GM19238 (cell line): ENCODE measurements around the gene FASTK.

Experiments
- DNase-seq: peaks from one replicate; pipeline ENCODE4 v3.0.0; 2011; ENCODE audit warnings: low spot score; ENCODE audit not compliant: insufficient read length

FASTK gene

DNA sequence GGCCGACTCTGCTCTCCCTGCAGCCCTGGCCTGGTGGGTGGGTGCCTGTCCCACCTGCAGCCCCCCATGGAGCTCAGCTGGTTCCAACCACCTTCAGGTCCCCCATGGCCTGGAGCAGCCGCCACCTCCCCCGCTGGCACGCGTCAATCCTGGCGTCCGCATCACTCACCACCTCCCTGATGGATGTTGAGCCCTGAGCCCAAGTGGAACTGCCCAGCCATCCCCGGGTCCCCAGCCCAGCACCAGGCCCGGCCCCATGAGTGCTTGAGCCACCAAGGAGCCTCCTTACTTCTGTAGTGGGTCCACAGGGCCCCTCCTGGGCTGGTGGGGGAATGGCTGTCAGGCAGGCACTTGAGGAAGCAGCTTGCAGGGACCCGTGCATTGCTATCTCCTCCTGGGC is 20.3 kb upstream of the FASTK start:
- no peak for DNase-seq

GRCh38 chr7:151099486-151100211 is 19.0 kb upstream of the FASTK start:
- no peak for DNase-seq

DNA sequence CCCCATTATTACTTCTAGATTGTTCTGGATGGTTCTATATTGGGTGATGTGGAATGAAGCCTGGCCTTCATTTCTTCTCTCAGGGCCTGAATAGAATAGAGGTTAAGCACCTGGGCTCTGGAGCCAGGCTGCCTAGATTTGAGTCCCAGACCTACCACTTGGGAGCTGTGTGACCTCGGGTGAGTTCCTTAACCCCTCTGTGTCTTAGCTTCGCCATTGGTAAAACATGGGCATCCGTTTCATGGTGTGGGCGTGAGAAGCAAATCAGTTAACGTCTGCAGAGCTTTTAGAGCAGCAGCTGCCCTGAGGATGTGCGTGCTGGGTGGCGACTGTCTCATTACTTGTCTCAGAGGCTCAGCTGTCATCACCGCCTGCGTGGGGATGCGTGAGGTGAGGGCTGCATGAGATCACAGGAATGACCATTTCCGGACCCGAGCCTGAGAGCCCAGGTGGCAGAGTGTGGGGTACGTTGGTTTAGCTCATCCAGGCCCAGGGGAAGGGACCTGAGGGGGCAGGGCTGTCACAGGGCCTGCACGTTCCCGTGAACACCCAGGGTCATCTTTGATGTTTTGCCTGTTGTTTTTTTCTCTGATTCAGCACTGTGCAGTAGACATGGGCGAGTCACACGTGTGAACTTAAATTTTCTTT is 15.3 kb upstream of the FASTK start:
- DNase-seq = no peak

DNA sequence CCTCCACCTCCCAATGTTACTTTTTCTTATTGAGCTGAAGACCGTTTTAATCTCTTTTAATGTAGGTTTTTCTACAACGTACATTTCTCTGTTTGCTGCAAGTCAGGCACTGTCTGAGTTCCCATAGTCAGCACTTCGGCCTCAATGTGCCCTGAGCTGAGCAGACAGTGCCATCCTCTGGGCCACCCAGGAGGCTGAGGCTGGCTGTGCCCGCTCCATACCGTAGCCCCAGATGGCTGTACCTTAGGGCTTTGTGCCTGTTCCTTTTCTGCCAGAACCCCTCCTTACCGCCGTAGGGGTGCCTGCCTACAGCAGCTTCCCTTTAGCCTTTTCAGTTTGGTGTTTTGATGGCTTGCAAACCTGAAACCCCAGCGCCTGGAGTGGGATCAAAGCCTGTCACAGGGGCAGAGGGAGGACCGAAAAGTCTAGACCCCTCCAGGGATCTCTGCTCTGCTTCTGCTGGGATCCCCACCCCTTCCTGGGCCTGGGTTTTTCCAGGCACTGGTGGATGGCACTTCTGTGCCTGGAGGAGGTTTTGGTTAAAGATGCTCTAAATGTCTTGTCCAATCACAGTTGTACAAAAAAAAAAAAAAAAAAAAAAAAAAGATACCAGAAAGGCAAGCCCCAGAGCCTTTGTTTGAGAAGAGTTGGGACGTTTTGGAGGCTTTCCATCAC is 14.7 kb upstream of the FASTK start:
- no peak for DNase-seq

DNA sequence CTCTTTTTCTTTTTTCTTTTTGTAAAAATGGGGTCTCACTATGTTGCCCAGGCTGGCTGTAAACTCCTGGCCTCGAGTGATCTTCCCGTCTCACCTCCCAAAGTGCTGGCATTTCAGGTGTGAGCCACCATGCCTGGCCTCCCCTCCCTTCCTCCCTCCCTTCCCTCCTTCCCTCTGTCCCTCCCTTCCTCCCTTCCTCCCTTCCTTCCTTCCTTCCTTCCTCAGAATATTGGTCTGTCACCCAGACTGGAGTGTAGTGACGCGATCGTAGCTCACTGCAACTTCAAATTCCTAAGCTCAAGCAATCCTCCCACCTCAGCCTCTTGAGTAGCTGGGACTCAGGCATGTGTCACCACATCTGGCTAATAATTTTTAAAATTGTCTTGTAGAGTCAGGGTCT is 14.1 kb upstream of the FASTK start:
- DNase-seq = no peak

DNA sequence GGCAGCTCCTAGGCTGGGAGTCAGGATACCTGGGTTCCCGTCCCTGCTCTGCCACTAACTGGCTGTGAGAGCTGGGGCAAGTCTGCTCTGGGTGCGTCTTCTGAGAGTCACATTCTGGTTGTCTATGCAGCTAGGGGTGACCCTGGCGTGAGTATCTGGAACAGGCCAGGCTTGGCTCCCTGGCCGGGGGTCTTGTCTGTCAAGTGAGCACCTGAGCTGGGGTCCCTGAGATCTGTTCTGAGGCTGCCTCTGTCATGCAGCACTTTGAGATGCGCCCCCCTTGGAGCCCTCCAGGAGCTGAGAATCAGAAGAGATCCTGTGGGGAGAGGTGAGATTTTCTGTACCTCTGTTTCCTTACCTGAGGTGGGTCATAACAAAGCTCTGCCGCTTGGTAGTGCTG is 13.1 kb upstream of the FASTK start:
- no peak for DNase-seq

DNA sequence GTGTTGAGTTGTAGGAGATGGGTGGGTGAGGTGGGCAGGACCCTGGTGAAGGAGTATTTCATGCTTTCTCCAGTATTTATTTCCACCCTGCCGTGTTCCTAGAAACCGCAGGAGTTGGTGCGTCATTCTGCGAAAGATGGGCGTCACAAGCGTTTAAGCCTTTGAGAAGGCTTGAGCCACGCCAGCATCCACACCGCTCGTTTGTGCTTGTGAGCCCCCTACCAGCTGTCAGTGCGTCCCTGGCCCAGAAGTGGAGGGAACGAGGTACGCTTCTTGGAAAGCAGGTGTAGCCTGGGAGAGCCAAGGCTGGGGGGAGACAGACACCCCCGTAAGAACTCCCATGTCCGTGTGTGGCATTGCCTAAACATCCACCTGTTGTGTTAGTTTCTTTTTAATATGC is 11.4 kb upstream of the FASTK start:
- no peak for DNase-seq

DNA sequence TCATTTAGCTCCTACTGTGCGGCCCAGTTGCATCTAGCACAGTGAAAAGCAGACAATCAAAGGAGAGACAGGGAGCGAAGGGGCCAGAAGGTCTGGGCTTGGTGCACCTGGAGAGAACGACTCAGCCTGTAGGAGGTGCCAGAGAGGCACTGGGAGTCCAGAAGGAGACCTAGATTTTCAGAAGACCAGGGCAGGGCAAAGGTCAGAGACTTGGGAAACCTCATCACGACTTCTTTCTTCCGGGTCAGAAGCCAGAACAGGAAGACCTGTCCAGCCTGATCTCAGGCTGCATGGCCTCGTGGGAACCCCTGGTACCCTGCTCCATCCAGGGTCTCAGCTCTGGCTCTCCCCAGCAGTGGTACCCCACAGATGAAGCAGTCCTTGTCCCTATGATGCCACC is 10.8 kb upstream of the FASTK start:
- no peak for DNase-seq

DNA sequence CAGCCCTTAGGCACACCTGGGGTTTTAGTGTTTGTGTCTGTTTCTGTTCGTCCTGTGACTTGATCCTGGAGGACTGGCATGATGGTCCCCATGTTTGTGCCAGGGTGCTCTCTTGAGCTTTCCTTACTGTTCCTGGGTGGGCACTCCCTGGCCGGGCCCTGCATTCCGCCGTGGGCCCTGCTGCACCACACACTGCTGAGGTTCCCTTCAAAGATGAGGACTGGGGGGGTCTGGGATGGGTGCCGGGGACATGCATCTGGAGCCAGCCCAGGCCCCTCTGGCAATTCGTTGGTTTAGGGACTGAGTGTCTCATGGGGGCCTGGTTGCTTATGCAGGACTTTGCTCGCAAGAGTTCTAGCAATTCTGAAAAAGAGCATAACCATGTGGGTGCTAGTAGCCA is 10.4 kb upstream of the FASTK start:
- no peak for DNase-seq

GRCh38 chr7:151089893-151090730 is 9.5 kb upstream of the FASTK start:
- DNase-seq = no peak

- no peak for DNase-seq
Observed at GRCh38 chr7:151088856-151089699, 8.5 kb upstream of the FASTK start.

GRCh38 chr7:151088019-151088855 is 7.6 kb upstream of the FASTK start:
- DNase-seq = no peak

DNA sequence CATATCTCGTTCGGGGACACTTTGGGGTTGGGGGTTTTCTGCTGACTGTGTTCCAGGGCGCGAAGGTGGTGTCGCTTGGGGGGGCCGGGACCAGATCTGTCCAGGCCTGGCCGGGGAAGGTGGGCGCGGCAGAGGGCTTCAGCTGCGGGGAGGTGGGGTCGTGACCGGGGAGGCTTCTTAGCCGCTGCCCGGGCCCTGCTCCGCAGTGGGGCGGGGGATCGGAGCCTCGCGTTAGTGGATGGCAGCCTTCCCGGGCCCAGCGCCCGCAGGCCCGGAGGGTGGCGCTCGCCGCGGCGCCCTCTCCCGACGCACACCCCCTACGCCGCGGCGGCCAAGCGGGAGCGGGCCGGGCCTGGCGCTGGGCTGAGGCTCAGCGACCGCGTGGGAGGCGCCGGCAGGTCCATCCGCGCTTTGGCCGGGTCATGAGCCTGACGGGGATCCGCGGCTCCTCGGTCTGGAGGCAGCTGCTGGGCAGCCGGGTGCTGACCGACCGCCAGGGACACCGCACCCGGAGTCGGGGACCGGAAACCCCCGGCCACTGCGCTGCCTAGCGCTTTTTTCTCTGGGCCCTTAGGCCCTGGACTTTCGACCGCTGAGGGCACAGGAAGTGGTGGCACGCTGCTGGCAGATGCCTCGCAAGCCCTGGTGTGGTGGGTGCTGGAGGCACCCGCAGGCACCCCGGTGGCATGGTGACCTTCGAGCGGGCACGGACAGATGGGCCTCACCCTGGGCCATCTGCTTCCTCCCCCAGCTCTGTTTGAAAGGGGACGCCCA is 6.8 kb upstream of the FASTK start:
- peak; percentile 52 for DNase-seq

GRCh38 chr7:151086802-151087244 is 6.2 kb upstream of the FASTK start:
- DNase-seq = no peak

DNA sequence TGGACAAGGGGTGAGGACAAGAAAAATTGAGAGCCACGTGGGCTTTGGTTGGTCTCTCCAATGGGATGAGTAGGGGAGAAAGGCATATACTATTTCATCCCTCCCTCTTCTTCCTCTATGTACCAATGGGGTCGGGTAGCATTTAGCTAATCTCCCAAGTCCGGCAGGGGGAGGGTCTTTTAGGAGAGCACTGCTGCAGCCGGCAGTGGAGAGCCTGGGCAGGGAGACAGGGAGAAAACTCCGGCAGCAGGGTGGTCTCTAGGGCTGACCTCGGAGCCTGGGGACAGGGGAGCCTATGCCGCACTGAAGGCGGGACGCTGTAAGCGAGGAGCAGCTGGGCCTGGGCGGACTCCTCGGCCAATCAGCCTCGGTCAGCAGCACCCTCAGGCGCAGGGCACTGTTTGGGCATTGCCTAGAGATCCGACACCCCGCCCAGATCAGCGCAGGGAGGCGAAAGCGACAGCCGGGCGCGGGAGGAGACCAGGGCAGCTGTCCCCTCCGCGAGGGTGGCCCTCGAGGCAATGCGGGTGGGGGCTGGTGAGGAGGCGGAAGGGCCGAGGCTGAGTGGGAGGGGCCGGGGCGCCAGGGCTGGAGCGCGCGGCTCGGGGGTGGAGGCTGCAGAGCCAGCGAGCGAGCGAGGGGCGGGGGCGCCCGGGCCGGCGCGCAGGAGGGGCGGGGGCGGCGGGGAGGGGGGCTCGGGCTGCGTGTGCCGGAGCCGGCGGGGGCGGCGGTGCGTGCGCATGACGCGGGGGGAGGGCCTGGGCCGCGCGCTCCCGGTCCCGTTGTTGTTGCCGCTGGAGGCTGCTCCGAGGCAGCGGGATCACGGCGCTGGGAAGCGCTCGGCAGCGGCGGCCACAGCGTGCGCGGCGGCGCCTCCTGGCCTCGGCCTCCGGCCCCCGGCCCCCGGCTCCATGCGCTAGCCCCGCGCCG is 5.3 kb upstream of the FASTK start, which contains the start of gene AGAP3:
Gene AGAP3 (plus strand): TSS at position 785 of the 930 bp plus-strand sequence. CDS start 267 bp downstream, outside the sequence.
- peak; percentile 94 for DNase-seq

DNA sequence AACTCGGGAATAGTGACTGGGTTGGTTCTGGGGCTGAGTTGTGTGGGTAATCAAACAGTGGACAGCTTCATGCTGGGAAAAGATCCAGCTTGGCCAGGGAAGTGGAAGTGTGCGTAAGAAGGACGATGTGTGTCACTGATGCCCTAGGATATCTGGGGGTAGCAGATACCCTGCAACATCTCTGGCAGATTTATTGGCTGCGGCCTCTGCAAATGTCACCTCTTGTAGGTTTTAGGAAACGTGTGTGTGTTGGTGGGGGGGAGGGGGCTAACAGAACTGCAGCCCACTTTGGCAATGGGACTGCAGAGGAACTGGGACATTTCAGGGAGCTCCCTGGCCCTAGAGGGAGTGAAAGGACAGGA is 4.7 kb upstream of the FASTK start:
- no peak for DNase-seq

DNA sequence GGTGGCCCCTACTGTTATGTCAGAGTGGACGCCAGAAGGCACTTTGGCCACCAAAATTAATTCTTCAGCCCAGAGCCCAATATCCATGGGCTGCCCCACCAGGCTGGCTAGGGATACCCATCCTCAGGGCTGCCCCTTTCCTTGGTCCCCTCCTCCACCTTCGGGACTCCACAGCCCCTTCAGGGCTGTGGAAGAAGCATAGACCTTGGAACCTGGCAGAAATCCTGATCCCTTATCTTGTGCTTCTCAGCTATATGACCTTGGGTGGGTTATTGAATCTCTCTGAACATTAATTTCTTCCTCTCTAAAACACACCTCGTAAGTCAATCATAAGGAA is 3.2 kb upstream of the FASTK start:
- DNase-seq = no peak
